M059J (cell line): Measurements from ENCODE around the gene ORAI3. TPM values are rescaled to one million over a fixed set of nuclear protein-coding genes. Genes with fewer than 3 reads are reported as not detected.

Experiments used
- DNase-seq: peaks from one replicate; pipeline ENCODE4 v3.0.0-alpha.2; 2012; ENCODE audit warnings: low read depth
- total RNA-seq: library from RNA; depleted of rRNA; stranded (reverse); fragments of >200 nt; shearing (Covaris generic); gene quantifications from 2 replicates; pipeline ENCODE4 v1.2.3, GENCODE V29; 2014; rRNA removed

The ORAI3 gene
- 46.0 and 58.5 TPM in 2 replicates for total RNA-seq

GRCh38 chr16:30948667-30949649 is at the start of gene ORAI3:
Gene ORAI3, plus strand, starts transcription at chr16:30949068. Its CDS starts 222 bp downstream, at chr16:30949290.
- DNase-seq = peak; percentile 79

GRCh38 chr16:30899794-30900193 is 49.1 kb upstream of the ORAI3 start:
- DNase-seq = no peak

- no peak for DNase-seq
Measured at GRCh38 chr16:30900588-30900987, 48.3 kb upstream of the ORAI3 start.

GRCh38 chr16:30901201-30902028 is 47.5 kb upstream of the ORAI3 start:
- DNase-seq = peak; percentile 10

GRCh38 chr16:30902029-30902972 is 46.6 kb upstream of the ORAI3 start:
- peak; percentile 64 for DNase-seq

GRCh38 chr16:30903002-30903401 is 45.9 kb upstream of the ORAI3 start:
- DNase-seq = no peak

GRCh38 chr16:30903596-30903995 is 45.3 kb upstream of the ORAI3 start:
- DNase-seq = peak; percentile 12

- no peak for DNase-seq
Measured at GRCh38 chr16:30904114-30904780, 44.6 kb upstream of the ORAI3 start.

GRCh38 chr16:30907064-30907463 is 41.8 kb upstream of the ORAI3 start:
- DNase-seq = no peak

GRCh38 chr16:30910427-30911029 is 38.3 kb upstream of the ORAI3 start:
- no peak for DNase-seq

GRCh38 chr16:30912794-30913412 is 36.0 kb upstream of the ORAI3 start:
- DNase-seq = no peak

- DNase-seq = no peak
Measured at GRCh38 chr16:30914830-30915229, 34.0 kb upstream of the ORAI3 start.

GRCh38 chr16:30918614-30919013 is 30.3 kb upstream of the ORAI3 start:
- no peak for DNase-seq

GRCh38 chr16:30920891-30921290 is 28.0 kb upstream of the ORAI3 start:
- DNase-seq = no peak

GRCh38 chr16:30921459-30921747 is 27.5 kb upstream of the ORAI3 start:
- DNase-seq = no peak

GRCh38 chr16:30921748-30922419 is 27.0 kb upstream of the ORAI3 start:
- peak; percentile 92 for DNase-seq

- peak; percentile 100 for DNase-seq
Measured at GRCh38 chr16:30922420-30922959, 26.4 kb upstream of the ORAI3 start.

- DNase-seq = peak; percentile 100
Measured at GRCh38 chr16:30922960-30923535, 25.8 kb upstream of the ORAI3 start.

- DNase-seq = no peak
Measured at GRCh38 chr16:30923554-30924075, 25.3 kb upstream of the ORAI3 start, which contains the start of gene FBXL19. Gene FBXL19, plus strand, starts transcription at chr16:30923572. Its CDS starts 2,183 bp downstream, at chr16:30925755.
